IMR-90 (cell line): ENCODE data around the gene DDX10. TPM values are rescaled to one million over a fixed set of nuclear protein-coding genes. Genes with fewer than 3 reads are reported as not detected.
A peak's percentile ranks its signal among the peaks of the same experiment; 100 is the strongest.

ENCODE experiments used
- ATAC-seq: fragments of 200-7000 bp; cut with Tn5 transposase; 2 replicates; pipeline ENCODE4 v1.9.1; 2020; ENCODE audit warnings: low read depth, mild to moderate bottlenecking, moderate library complexity
- BruUV-seq: library from RNA; stranded (reverse); fragments of 400-500 nt; replicated peaks from 2 replicates; lab custom pipeline; 2021; lab: Mats Ljungman, UMichigan
- CTCF ChIA-PET: fragments of 300-600 bp; formaldehyde crosslinking; extraction: SDS; loops from one replicate; lab custom pipeline; 2021; ENCODE audit warnings: antibody characterized with exemption; lab: Yijun Ruan, JAX
- POLR2A ChIA-PET: fragments of 300-600 bp; sonication (Branson Sonifier 250); formaldehyde crosslinking; loops from one replicate; lab custom pipeline; 2022; ENCODE audit warnings: antibody characterized with exemption; ENCODE audit not compliant: unreplicated experiment; lab: Charles Lee
- DNase-seq: peaks from one replicate; pipeline ENCODE4 v3.0.0; 2013
- H2AFZ ChIP-seq: replicated peaks from 2 replicates; pipeline ENCODE3; 2013; ENCODE audit warnings: low read length, mild to moderate bottlenecking; ENCODE audit not compliant: poor library complexity
- H2AK5ac ChIP-seq: 2 replicates; pipeline ENCODE4 v1.6.1; 2013; ENCODE audit warnings: low read depth, low read length, inconsistent platforms
- H2AK9ac ChIP-seq: replicated peaks from 2 replicates; pipeline ENCODE3; 2013; ENCODE audit warnings: mild to moderate bottlenecking, low read depth, low read length, moderate library complexity; ENCODE audit not compliant: poor library complexity
- H2BK120ac ChIP-seq: 2 replicates; pipeline ENCODE4 v1.6.1; 2013; ENCODE audit warnings: low read depth, low read length, inconsistent platforms
- H2BK15ac ChIP-seq: 3 replicates; pipeline ENCODE4 v1.6.1; 2013; ENCODE audit warnings: low read depth, low read length, inconsistent platforms
- H2BK20ac ChIP-seq: 2 replicates; pipeline ENCODE4 v1.6.1; 2013; ENCODE audit warnings: low read depth, mild to moderate bottlenecking, inconsistent platforms, low read length, moderate library complexity
- H2BK5ac ChIP-seq: 2 replicates; pipeline ENCODE4 v1.6.1; 2013; ENCODE audit warnings: mild to moderate bottlenecking, low read depth, low read length, inconsistent platforms; ENCODE audit not compliant: poor library complexity, severe bottlenecking
- H3K14ac ChIP-seq: replicated peaks from 2 replicates; pipeline ENCODE4 v1.6.1; 2013; ENCODE audit warnings: low read depth, low read length, inconsistent platforms
- H3K18ac ChIP-seq: 2 replicates; pipeline ENCODE4 v1.6.1; 2013; ENCODE audit warnings: low read depth, low read length, control low read depth
- H3K23ac ChIP-seq: 2 replicates; pipeline ENCODE4 v1.6.1; 2013; ENCODE audit warnings: low read depth, low read length, inconsistent platforms
- H3K27ac ChIP-seq: 2 replicates; pipeline ENCODE4 v1.5.1; 2013; ENCODE audit warnings: mild to moderate bottlenecking, control low read depth, low read length; ENCODE audit not compliant: insufficient read depth
- H3K27me3 ChIP-seq: 2 replicates; pipeline ENCODE4 v1.6.1; 2013; ENCODE audit warnings: low read length; ENCODE audit not compliant: control insufficient read depth, insufficient read depth
- H3K36me3 ChIP-seq: 2 replicates; pipeline ENCODE4 v1.6.1; 2013; ENCODE audit warnings: low read length, mixed read lengths; ENCODE audit not compliant: control insufficient read depth, insufficient read depth
- H3K4ac ChIP-seq: 2 replicates; pipeline ENCODE4 v1.6.1; 2013; ENCODE audit warnings: low read depth, low read length, inconsistent platforms
- H3K4me1 ChIP-seq: 2 replicates; pipeline ENCODE4 v1.6.1; 2013; ENCODE audit warnings: low read length, mixed read lengths; ENCODE audit not compliant: control insufficient read depth, insufficient read depth
- H3K4me2 ChIP-seq: 2 replicates; pipeline ENCODE4 v1.6.1; 2013; ENCODE audit warnings: low read depth, mild to moderate bottlenecking, control low read depth, low read length, moderate library complexity
- H3K4me3 ChIP-seq: 2 replicates; pipeline ENCODE4 v1.5.1; 2013; ENCODE audit warnings: low read depth, mild to moderate bottlenecking, control low read depth, low read length, moderate library complexity; ENCODE audit not compliant: insufficient read depth
- H3K56ac ChIP-seq: 2 replicates; pipeline ENCODE4 v1.6.1; 2013; ENCODE audit warnings: low read length, inconsistent platforms; ENCODE audit not compliant: insufficient read depth; ENCODE audit errors: extremely low read depth
- H3K79me1 ChIP-seq, 2 experiments: 2 replicates each; pipeline ENCODE4 v1.6.1; 2013; ENCODE audit warnings: low read length in 2 of 2, inconsistent platforms in 1 of 2, low read depth in 1 of 2
- H3K9ac ChIP-seq: 2 replicates; pipeline ENCODE4 v1.6.1; 2013; ENCODE audit warnings: low read depth, low read length, control low read depth
- H3K9me1 ChIP-seq: 2 replicates; pipeline ENCODE4 v1.6.1; 2013; ENCODE audit warnings: low read length, inconsistent platforms; ENCODE audit not compliant: insufficient read depth
- H3K9me3 ChIP-seq: 2 replicates; pipeline ENCODE4 v1.6.1; 2013; ENCODE audit warnings: low read length; ENCODE audit not compliant: control insufficient read depth, insufficient read depth
- H4K20me1 ChIP-seq: 2 replicates; pipeline ENCODE4 v1.6.1; 2013; ENCODE audit warnings: low read length, inconsistent platforms; ENCODE audit not compliant: insufficient read depth
- H4K5ac ChIP-seq: 2 replicates; pipeline ENCODE4 v1.6.1; 2013; ENCODE audit warnings: mild to moderate bottlenecking, low read depth, low read length, control low read depth
- H4K8ac ChIP-seq, 2 experiments: 2 replicates each; pipeline ENCODE4 v1.6.1; 2013; ENCODE audit warnings: low read depth in 2 of 2, low read length in 2 of 2, control low read depth in 1 of 2, inconsistent platforms in 1 of 2
- H4K91ac ChIP-seq: 2 replicates; pipeline ENCODE4 v1.6.1; 2013; ENCODE audit warnings: low read depth, low read length, inconsistent platforms; ENCODE audit not compliant: insufficient read depth
- BHLHE40 ChIP-seq: fragments of 150-350 bp; IDR thresholded peaks from 2 replicates; pipeline ENCODE4 v1.6.1; 2016; ENCODE audit warnings: mild to moderate bottlenecking, low read depth, low read length
- CHD1 ChIP-seq: IDR thresholded peaks from 2 replicates; pipeline ENCODE4 v1.6.1; 2012; ENCODE audit warnings: low read depth, low read length, improper control_type of control experiment
- RCOR1 ChIP-seq: IDR thresholded peaks from 2 replicates; pipeline ENCODE4 v1.6.1; 2012; ENCODE audit warnings: mild to moderate bottlenecking, low read length, improper control_type of control experiment; ENCODE audit not compliant: insufficient replicate concordance
- SMC3 ChIP-seq: fragments of 150-350 bp; IDR thresholded peaks from 2 replicates; pipeline ENCODE4 v1.6.1; 2016; ENCODE audit warnings: low read depth, mild to moderate bottlenecking, antibody characterized with exemption, low read length, moderate library complexity
- WGBS, 2 experiments: methylation state at CpG; one replicate each; pipeline versions ENCODE4 v1.1.5 to v1.1.7; 2013; ENCODE audit warnings: missing lambda C conversion rate in 2 of 2; ENCODE audit not compliant: insufficient read length in 1 of 2; ENCODE audit errors: extremely low coverage in 2 of 2; 5-methylcytosine and 5-hydroxymethylcytosine counted together
- dilution Hi-C: fragments of 300-500 bp; cut with HindIII; formaldehyde crosslinking; loops from one replicate; pipeline ENCODE4 v1.14.3; 2018; ENCODE audit warnings: low sequenced_read_pairs; ENCODE audit not compliant: unreplicated experiment
- in situ Hi-C: fragments of 300-500 bp; cut with MboI; formaldehyde crosslinking; loops from 3 replicates; pipeline ENCODE4 v1.14.3; 2019; ENCODE audit warnings: low sequenced_read_pairs, inconsistent platforms, mixed read lengths
- intact Hi-C: fragments of 100-400 bp; cut with micrococcal nuclease; formaldehyde crosslinking; loops from 2 replicates; pipeline ENCODE4 v1.10.0; 2022
- polyA plus RNA-seq, 3 experiments: library from polyadenylated mRNA; depleted of rRNA; stranded (reverse); fragments of >200 nt; gene quantifications; 2 replicates each; pipeline ENCODE4 v1.2.3, GENCODE V29; 2012; ENCODE audit warnings: low replicate concordance in 1 of 3
- total RNA-seq: library from RNA; depleted of rRNA; stranded (reverse); fragments of >200 nt; gene quantifications from 2 replicates; pipeline ENCODE4 v1.2.3, GENCODE V29; 2012
- TF ChIP-seq, protein P1 (sequence below): conservative IDR thresholded peaks from 2 replicates; pipeline ENCODE4 v1.5.1; 2012; ENCODE audit warnings: mild to moderate bottlenecking, low read depth, low read length, improper control_type of control experiment

DDX10 gene
- total and polyA plus RNA-seq, 2 of the 4 experiments (the other 2 are of a cell fraction) = 20.0 to 31.9 TPM

- Histone ChIP-seq H3K9me1 (no peaks in the 10 kb centered on the region), H3K14ac (peak overlapping the region; percentile 78; the same call in 1 of the 2 replicates), H3K27me3 (no peaks in the 10 kb centered on the region), H3K9ac (no peak overlapping the region), H4K5ac (peak overlapping the region; percentile 63; the same call in 1 of the 2 replicates), H2AFZ (no peak overlapping the region), H2AK9ac (no peak overlapping the region), H2BK20ac (peak overlapping the region; percentile 85), H3K23ac (no peak overlapping the region), H3K56ac (no peak overlapping the region), H4K91ac (no peak overlapping the region; the same call in 1 of the 2 replicates), H2BK5ac (peak overlapping the region; percentile 56), H3K27ac (no peak overlapping the region), H3K36me3 (peaks cover 12% of the 10 kb centered on the region), H3K18ac (peak overlapping the region; percentile 65; the same call in 1 of the 2 replicates), H3K4me1 (peaks cover 7% of the 10 kb centered on the region), H2BK120ac (peak overlapping the region; percentile 64), H3K9me3 (no peaks in the 10 kb centered on the region), H3K4ac (peak overlapping the region; percentile 59), H3K79me1 (peaks cover 0 to 13% of the 10 kb centered on the region in 2 experiments; a peak in 2 of 4 replicates), H3K4me3 (no peak overlapping the region), H3K4me2 (no peak overlapping the region), H4K20me1 (no peaks in the 10 kb centered on the region), H2AK5ac (0 out of 2 replicates have a peak overlapping the region, but pooled peaks have one; percentile 25), H2BK15ac (0 out of 3 replicates have a peak overlapping the region, but pooled peaks have one; percentile 32), H4K8ac (peak overlapping the region in 1 of 2 experiments; percentile 73; a peak in 3 of 4 replicates)
- ATAC-seq (no peak), DNase-seq (peak; percentile 63)
- intact Hi-C loops (loop anchor here (10.0 kb wide), 1 partner anchor 521 kb away; no protein-coding TSS in a partner anchor), dilution Hi-C loops (no loop called here), in situ Hi-C loops (loop anchor here (25.0 kb wide), 1 partner anchor 1243 kb away; no protein-coding TSS in a partner anchor)
- ChIA-PET POLR2A (no interaction called here), CTCF (no interaction called here)
- no peak for TF ChIP-seq SMC3
- no peak for TF ChIP-seq RCOR1
- TF ChIP-seq, protein P1, sequence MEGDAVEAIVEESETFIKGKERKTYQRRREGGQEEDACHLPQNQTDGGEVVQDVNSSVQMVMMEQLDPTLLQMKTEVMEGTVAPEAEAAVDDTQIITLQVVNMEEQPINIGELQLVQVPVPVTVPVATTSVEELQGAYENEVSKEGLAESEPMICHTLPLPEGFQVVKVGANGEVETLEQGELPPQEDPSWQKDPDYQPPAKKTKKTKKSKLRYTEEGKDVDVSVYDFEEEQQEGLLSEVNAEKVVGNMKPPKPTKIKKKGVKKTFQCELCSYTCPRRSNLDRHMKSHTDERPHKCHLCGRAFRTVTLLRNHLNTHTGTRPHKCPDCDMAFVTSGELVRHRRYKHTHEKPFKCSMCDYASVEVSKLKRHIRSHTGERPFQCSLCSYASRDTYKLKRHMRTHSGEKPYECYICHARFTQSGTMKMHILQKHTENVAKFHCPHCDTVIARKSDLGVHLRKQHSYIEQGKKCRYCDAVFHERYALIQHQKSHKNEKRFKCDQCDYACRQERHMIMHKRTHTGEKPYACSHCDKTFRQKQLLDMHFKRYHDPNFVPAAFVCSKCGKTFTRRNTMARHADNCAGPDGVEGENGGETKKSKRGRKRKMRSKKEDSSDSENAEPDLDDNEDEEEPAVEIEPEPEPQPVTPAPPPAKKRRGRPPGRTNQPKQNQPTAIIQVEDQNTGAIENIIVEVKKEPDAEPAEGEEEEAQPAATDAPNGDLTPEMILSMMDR = no peak
- TF ChIP-seq CHD1 = no peak
- TF ChIP-seq BHLHE40 = peak; percentile 42
- BruUV-seq = no TSS peak
- WGBS, 2 experiments = no CpG with 5 or more reads among the region's 2 CpGs
Observed at GRCh38 chr11:108693852-108694251, 29.0 kb downstream of the DDX10 start.
